ENCODE results near the gene HIVEP1.

HIVEP1 gene

DNA sequence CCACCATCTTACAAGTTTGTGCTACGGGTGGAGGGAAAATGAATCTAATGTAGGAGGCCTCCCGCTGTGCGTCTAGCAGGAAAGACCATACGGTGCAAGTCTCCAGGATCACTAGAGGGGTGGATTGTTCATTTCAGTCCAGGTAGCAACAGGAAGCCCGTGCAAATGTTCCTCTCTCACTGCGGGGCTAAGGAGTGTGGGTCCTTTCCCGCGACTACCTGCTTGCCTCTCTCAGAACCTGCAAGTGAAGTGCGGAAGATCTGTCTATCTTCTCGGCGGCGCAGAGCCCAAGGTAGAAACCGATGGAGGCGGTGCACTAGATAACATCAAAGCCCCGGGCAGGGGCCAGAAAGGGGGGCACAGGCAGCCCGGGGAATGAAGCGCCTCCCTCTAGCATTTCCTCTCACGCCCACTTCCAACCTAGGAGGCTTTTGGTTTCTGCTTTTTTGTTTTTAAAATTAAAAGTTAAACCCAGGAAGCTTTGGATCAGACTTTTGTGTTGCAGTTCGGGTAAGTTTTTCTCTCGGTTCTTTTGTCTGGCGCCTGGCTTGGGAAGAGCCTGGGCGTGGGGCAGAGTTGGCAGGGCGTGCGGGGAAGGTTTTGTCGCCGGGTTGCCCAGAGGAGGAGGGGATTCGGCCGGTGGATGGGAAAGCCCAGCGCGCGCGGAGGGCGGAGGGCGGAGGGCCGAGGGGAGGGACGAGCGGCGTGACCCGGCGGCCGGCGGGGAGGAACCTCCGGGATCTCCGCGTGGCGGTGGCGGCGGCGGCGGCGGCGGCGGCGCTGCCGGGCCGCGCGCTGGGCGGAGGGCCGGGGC lies 3.5 kb upstream of the HIVEP1 start:
- TF ChIP-seq, protein P1, sequence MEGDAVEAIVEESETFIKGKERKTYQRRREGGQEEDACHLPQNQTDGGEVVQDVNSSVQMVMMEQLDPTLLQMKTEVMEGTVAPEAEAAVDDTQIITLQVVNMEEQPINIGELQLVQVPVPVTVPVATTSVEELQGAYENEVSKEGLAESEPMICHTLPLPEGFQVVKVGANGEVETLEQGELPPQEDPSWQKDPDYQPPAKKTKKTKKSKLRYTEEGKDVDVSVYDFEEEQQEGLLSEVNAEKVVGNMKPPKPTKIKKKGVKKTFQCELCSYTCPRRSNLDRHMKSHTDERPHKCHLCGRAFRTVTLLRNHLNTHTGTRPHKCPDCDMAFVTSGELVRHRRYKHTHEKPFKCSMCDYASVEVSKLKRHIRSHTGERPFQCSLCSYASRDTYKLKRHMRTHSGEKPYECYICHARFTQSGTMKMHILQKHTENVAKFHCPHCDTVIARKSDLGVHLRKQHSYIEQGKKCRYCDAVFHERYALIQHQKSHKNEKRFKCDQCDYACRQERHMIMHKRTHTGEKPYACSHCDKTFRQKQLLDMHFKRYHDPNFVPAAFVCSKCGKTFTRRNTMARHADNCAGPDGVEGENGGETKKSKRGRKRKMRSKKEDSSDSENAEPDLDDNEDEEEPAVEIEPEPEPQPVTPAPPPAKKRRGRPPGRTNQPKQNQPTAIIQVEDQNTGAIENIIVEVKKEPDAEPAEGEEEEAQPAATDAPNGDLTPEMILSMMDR (IDR thresholded peaks at IDR 0.05; ENCODE audit: insufficient read depth, low read length, missing control alignments): no peak
- ChIA-PET POLR2A (no interaction called here), CTCF (interaction anchor here (0.7 to 3.5 kb wide), 4 partner anchors 230 to 424 kb away, joined by 3 to 17 read pairs (median 4); no protein-coding TSS in a partner anchor)
- no peak for DNase-seq (ENCODE audit: low read depth, low spot score)
- H3K4me3 ChIP-seq (ENCODE audit: low read depth, low read length): peak overlapping the region; percentile 71

DNA sequence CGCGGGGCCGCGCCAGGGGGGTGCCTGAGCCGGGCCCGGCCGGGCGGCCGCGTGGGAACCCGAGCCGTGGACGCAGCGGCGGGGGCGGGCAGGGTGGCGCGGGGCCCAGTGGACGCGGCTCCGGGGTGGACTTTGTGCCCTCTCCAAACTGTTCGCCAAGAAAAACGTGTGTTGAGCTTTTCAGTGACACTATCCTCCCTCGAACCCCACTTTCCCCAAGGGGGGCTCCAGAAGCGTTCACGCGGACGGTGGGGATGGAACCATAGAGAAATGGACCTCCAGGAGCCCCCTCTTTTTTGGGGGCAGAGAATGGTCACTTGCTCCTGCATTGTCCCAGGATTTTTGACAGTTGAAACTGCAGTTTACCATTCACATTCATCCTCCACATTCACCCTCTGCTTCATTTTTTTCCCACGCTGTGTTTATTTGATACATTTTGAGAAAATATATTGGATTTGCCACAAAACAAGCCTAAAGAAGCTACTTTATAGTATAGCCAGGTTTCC lies 2.9 kb upstream of the HIVEP1 start:
- ChIA-PET POLR2A (no interaction called here), CTCF (interaction anchor here (1.1 to 3.5 kb wide), 6 partner anchors 17 to 424 kb away, joined by 3 to 17 read pairs (median 4); partner anchors contain the start of gene EDN1)
- TF ChIP-seq, protein P1 (IDR thresholded peaks at IDR 0.05; ENCODE audit: insufficient read depth, low read length, missing control alignments): no peak
- peak overlapping the region; percentile 66 for H3K4me3 ChIP-seq (ENCODE audit: low read depth, low read length)
- DNase-seq (ENCODE audit: low read depth, low spot score): no peak

DNA sequence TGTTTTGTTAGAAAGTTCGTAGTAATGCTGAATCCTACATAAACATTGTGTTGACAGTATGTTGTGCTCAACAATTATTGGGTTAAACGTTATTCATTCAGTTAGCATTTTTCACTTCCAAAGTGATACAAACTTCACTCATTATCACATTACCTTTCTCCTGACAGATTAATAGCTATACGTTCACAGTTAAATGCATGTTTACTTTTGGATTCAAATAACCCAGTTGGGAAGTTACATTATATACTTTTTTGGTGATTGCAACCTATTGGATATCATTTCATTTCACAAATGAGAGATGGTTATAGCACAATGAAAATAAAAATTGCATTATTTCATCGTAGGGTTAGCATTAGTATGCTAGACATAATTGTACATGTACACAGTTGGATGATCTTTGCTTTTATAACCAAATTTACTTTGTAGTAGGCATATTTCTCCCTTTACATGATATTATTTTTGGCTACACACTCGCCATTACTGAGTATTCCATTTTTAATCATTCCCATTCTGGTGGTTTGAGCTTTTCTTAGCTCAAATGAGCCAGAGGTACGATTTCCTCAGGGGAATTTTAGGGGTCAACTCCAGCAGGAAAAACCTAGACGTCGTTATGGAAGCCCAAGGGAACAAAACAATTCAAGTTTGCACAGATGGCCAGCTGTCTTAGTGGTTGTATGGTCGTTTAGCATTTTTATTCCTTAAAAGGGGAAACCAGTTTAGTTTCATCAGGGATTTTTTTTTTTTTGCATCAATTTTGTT lies 2.1 kb upstream of the HIVEP1 start:
- DNase-seq (ENCODE audit: low read depth, low spot score): no peak
- H3K4me3 ChIP-seq (ENCODE audit: low read depth, low read length): peak overlapping the region; percentile 66
- ChIA-PET POLR2A (no interaction called here), CTCF (interaction anchor here (0.9 to 3.5 kb wide), 7 partner anchors 18 to 425 kb away, joined by 3 to 17 read pairs (median 4); partner anchors contain the start of gene EDN1)
- TF ChIP-seq, protein P1 (IDR thresholded peaks at IDR 0.05; ENCODE audit: insufficient read depth, low read length, missing control alignments): no peak

DNA sequence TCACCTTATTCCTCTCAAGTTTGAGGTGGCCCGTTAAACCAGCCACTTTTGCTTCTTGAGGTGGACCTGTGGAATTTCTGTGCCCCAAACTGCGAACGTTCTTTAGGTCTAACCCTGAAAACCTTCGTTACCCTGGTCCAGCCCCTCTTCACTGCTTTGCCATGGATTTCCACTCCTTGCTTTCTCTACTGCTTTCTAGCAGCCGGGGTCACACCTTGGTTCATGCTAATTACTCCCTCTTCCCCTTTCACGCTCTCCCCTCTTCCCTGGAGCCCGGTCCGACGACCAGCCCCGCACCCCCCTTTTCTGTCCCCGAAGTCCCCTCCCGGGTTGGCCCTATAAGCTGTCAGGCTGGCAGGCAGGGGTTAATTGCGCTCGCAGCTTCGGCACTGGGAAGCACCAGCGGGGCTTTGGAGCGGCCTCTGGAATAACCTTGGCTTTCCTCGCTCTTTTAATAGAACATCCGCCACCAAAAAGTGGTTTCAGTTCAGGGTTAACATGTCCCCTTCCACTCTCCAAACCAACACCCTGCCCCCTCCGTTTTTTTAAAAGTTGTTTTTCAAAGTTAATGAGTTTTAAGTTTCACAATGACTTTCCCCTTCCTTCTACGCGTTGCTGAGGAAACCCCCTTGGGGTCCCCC lies 1.4 kb upstream of the HIVEP1 start:
- ChIA-PET POLR2A (interaction anchor here (0.6 kb wide), 1 partner anchor 279 kb away, joined by 3 read pairs; no protein-coding TSS in a partner anchor), CTCF (interaction anchor here (0.9 to 3.5 kb wide), 6 partner anchors 19 to 355 kb away, joined by 3 to 17 read pairs (median 4); partner anchors contain the start of gene EDN1)
- TF ChIP-seq, protein P1 (IDR thresholded peaks at IDR 0.05; ENCODE audit: insufficient read depth, low read length, missing control alignments): no peak

DNA sequence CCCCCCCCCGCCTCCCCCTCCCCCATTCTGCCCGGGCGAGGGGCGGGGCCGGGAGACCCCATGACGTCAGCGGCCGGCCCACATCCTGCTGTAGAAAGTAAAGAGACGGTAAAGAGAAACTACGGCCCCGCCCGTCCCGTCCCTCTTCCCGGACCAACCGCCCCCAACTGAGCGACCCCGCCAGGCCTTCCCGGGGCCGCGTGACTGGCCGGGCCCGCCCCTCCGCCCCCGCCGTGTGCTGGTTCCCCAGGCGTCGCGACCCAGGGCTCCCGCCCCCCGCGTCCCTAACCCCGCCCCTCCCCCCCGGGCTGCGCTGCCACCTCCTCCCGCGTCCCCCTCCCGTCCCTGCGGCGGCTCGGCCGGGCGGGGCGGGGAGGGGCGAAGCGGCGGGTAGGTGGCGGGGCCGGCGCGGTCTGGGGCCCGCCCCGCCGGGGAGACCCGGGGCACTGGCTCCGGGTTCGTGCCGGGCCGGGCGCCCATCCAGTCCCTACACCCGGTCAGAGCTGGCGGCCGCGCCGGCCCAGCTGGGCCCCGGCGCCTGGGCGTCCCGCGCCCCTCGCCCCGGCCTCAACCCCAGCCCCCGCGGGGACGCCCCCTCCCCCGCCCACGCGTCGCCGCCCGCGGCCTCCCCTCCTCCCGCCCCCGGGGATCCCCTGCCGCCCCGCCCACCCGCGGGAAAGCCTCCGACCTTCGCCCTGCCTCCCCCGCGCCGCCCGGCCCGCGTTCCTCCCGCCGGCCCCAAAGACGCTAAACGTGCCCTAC lies 655 bp upstream of the HIVEP1 start:
- DNase-seq (ENCODE audit: low read depth, low spot score): peak; percentile 78
- peak overlapping the region; percentile 91 for H3K4me3 ChIP-seq (ENCODE audit: low read depth, low read length)
- POLR2A ChIA-PET: interaction anchor here (0.6 to 2.4 kb wide), 3 partner anchors 241 to 279 kb away, joined by 3 to 7 read pairs (median 6); no protein-coding TSS in a partner anchor
- CTCF ChIA-PET: interaction anchor here (0.9 to 3.5 kb wide), 3 partner anchors 279 to 356 kb away, joined by 4 to 17 read pairs (median 4); partner anchors contain the start of gene EDN1
- TF ChIP-seq, protein P1 (IDR thresholded peaks at IDR 0.05; ENCODE audit: insufficient read depth, low read length, missing control alignments): no peak

More for the DNA sequence above, 1.4 kb upstream of the HIVEP1 start:
- H3K4me3 ChIP-seq (ENCODE audit: low read depth, low read length): peak overlapping the region; percentile 66
- no peak for DNase-seq (ENCODE audit: low read depth, low spot score)
